GM21360 (cell line): ENCODE measurements around the gene CABLES1.
"Not testable (repeated sequence)": the region's sequence is repeated elsewhere in the genome, so short reads cannot be mapped to it uniquely, and the experiment has no call there.

Experiments
- ATAC-seq: cut with Tn5 transposase; IDR thresholded peaks from one replicate; pipeline ENCODE4 v1.9.1; 2021; ENCODE audit warnings: mild to moderate bottlenecking, moderate library complexity; ENCODE audit not compliant: unreplicated experiment

The CABLES1 gene

GRCh38 chr18:23141104-23141999 lies 6.1 kb downstream of the CABLES1 start:
- no peak for ATAC-seq

- ATAC-seq, result no peak
Observed at GRCh38 chr18:23142251-23142929, 7.1 kb downstream of the CABLES1 start.

GRCh38 chr18:23143016-23143814 lies 7.9 kb downstream of the CABLES1 start:
- ATAC-seq, result no peak

- ATAC-seq, result no peak
Observed at GRCh38 chr18:23143815-23144261, 8.6 kb downstream of the CABLES1 start.

GRCh38 chr18:23144640-23145039 lies 9.4 kb downstream of the CABLES1 start:
- ATAC-seq, result no peak

GRCh38 chr18:23145621-23146020 lies 10.3 kb downstream of the CABLES1 start:
- ATAC-seq, result no peak

GRCh38 chr18:23146861-23147469 lies 11.7 kb downstream of the CABLES1 start:
- ATAC-seq, result no peak

- ATAC-seq, result no peak
Observed at GRCh38 chr18:23148382-23148781, 13.1 kb downstream of the CABLES1 start.

- no peak for ATAC-seq
Observed at GRCh38 chr18:23149570-23149969, 14.3 kb downstream of the CABLES1 start.

GRCh38 chr18:23151414-23152099 lies 16.3 kb downstream of the CABLES1 start:
- no peak for ATAC-seq

GRCh38 chr18:23154030-23154429 lies 18.7 kb downstream of the CABLES1 start:
- no peak for ATAC-seq

- ATAC-seq, result no peak
Observed at GRCh38 chr18:23154823-23155500, 19.7 kb downstream of the CABLES1 start.

GRCh38 chr18:23155537-23155936 lies 20.3 kb downstream of the CABLES1 start:
- no peak for ATAC-seq

GRCh38 chr18:23156134-23156533 lies 20.8 kb downstream of the CABLES1 start:
- ATAC-seq, result no peak

- no peak for ATAC-seq
Observed at GRCh38 chr18:23158058-23158457, 22.8 kb downstream of the CABLES1 start.

- not testable (repeated sequence) for ATAC-seq
Observed at GRCh38 chr18:23158884-23159283, 23.6 kb downstream of the CABLES1 start.

- no peak for ATAC-seq
Observed at GRCh38 chr18:23159344-23159743, 24.1 kb downstream of the CABLES1 start.

- no peak for ATAC-seq
Observed at GRCh38 chr18:23162473-23162872, 27.2 kb downstream of the CABLES1 start.

- ATAC-seq, result no peak
Observed at GRCh38 chr18:23163786-23164533, 28.7 kb downstream of the CABLES1 start.
